Esophagus squamous epithelium (tissue), 4 donors: ENCODE results near the gene PLEKHA5.

Experiments
- POLR2A ChIP-seq, 4 donors: fragments of 450-650 bp; IDR thresholded peaks; one replicate each; pipeline ENCODE4 v1.6.1; 2017; ENCODE audit warnings: antibody characterized with exemption in 4 of 4, mild to moderate bottlenecking in 4 of 4, moderate library complexity in 3 of 4
- TF ChIP-seq, protein P1 (sequence below), 6 experiments: fragments of 450-650 bp in 4 of 6; fragments of 200-600 bp in 2 of 6; sonication (generic) in 2 of 6; IDR thresholded peaks; one replicate each; pipeline ENCODE4 v1.5.1; 2016 to 2019; ENCODE audit warnings: antibody characterized with exemption in 6 of 6, mild to moderate bottlenecking in 4 of 6, moderate library complexity in 4 of 6

- TF ChIP-seq, protein P1, sequence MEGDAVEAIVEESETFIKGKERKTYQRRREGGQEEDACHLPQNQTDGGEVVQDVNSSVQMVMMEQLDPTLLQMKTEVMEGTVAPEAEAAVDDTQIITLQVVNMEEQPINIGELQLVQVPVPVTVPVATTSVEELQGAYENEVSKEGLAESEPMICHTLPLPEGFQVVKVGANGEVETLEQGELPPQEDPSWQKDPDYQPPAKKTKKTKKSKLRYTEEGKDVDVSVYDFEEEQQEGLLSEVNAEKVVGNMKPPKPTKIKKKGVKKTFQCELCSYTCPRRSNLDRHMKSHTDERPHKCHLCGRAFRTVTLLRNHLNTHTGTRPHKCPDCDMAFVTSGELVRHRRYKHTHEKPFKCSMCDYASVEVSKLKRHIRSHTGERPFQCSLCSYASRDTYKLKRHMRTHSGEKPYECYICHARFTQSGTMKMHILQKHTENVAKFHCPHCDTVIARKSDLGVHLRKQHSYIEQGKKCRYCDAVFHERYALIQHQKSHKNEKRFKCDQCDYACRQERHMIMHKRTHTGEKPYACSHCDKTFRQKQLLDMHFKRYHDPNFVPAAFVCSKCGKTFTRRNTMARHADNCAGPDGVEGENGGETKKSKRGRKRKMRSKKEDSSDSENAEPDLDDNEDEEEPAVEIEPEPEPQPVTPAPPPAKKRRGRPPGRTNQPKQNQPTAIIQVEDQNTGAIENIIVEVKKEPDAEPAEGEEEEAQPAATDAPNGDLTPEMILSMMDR (IDR thresholded peaks at IDR 0.05), result no peak
- TF ChIP-seq POLR2A (IDR thresholded peaks at IDR 0.05), result no peak
Measured at GRCh38 chr12:19211802-19212201, 82.3 kb downstream of the PLEKHA5 start.
